Uterus (tissue), 4 donors: ENCODE measurements around the gene IER5. TPM values are rescaled to one million over a fixed set of nuclear protein-coding genes. Genes with fewer than 3 reads are reported as not detected.

Experiments used
- DNase-seq, 2 donors: peaks; one replicate each; pipeline ENCODE4 v3.0.0-alpha.2; 2019 to 2020
- H3K27ac ChIP-seq, 2 donors: fragments of 200-600 bp; sonication (generic); 1 replicate in 1 of 2; 2 replicates in 1 of 2; pipeline ENCODE4 v1.5.1; 2016 to 2018
- H3K27me3 ChIP-seq, 2 donors: fragments of 200-600 bp; sonication (generic); one replicate each; pipeline ENCODE4 v1.5.1; 2018 to 2019; ENCODE audit warnings: control low read depth in 1 of 2
- H3K36me3 ChIP-seq, 2 donors: fragments of 200-600 bp; sonication (generic); one replicate each; pipeline ENCODE4 v1.5.1; 2019; ENCODE audit warnings: control low read depth in 1 of 2
- H3K4me1 ChIP-seq, 2 donors: fragments of 200-600 bp; sonication (generic); one replicate each; pipeline ENCODE4 v1.5.1; 2018 to 2019; ENCODE audit warnings: control low read depth in 1 of 2
- H3K4me3 ChIP-seq, 2 donors: fragments of 200-600 bp; sonication (generic); 1 replicate in 1 of 2; 2 replicates in 1 of 2; pipeline ENCODE4 v1.5.1; 2018 to 2019; ENCODE audit warnings: mild to moderate bottlenecking in 1 of 2
- H3K9me3 ChIP-seq, 2 donors: fragments of 200-600 bp; sonication (generic); one replicate each; pipeline ENCODE4 v1.5.1; 2019; ENCODE audit warnings: control low read depth in 1 of 2
- CTCF ChIP-seq, 4 experiments: fragments of 200-600 bp in 2 of 4; fragments of 450-650 bp in 2 of 4; sonication (generic) in 2 of 4; IDR thresholded peaks; one replicate each; pipeline ENCODE4 v1.5.1; 2016 to 2019; ENCODE audit warnings: antibody characterized with exemption in 4 of 4, mild to moderate bottlenecking in 2 of 4, moderate library complexity in 1 of 4
- POLR2A ChIP-seq, 2 donors: fragments of 450-650 bp; IDR thresholded peaks; one replicate each; pipeline ENCODE4 v1.6.1; 2016; ENCODE audit warnings: antibody characterized with exemption in 2 of 2, mild to moderate bottlenecking in 1 of 2, moderate library complexity in 1 of 2
- intact Hi-C: fragments of 100-400 bp; cut with DNase I; formaldehyde crosslinking; loops from one replicate; pipeline ENCODE4 v1.15.1; 2023; ENCODE audit warnings: low total_unique reads
- total RNA-seq, 4 donors: library from RNA; depleted of rRNA in 3 of 4; stranded (reverse); fragments of >200 nt in 3 of 4; gene quantifications; one replicate each; pipeline versions ENCODE4 v1.1.0 to v1.2.4, GENCODE V29; 2014 to 2023
- donor health status: DM: yes; HTN: yes; CAD: no.

The IER5 gene
- total RNA-seq, 4 donors from 2014 or later: 19.4 to 34.8 (median 24.2) TPM

- Histone ChIP-seq H3K27me3 (no peaks in the 10 kb centered on the region), H3K36me3 (no peaks in the 10 kb centered on the region), H3K4me1 (peaks cover 0 to 3% of the 10 kb centered on the region in 2 donors), H3K27ac (peak overlapping the region; percentile 98 to 99), H3K4me3 (peak overlapping the region; percentile 74 to 94), H3K9me3 (no peaks in the 10 kb centered on the region)
- TF ChIP-seq CTCF (IDR thresholded peaks at IDR 0.05) (no peak), POLR2A (IDR thresholded peaks at IDR 0.05) (no peak)
- intact Hi-C loops: loop anchor here (2.0 kb wide), 1 partner anchor 54 kb away; no protein-coding TSS in a partner anchor
- peak in 1 of 2 donors; percentile 39 for DNase-seq
Observed at GRCh38 chr1:181089017-181089675, 646 bp downstream of the IER5 start.

GRCh38 chr1:181089676-181090544 is 1.4 kb downstream of the IER5 start:
- Histone ChIP-seq H3K9me3 (no peaks in the 10 kb centered on the region), H3K27ac (peak overlapping the region; percentile 98 to 99), H3K27me3 (no peaks in the 10 kb centered on the region), H3K4me1 (peaks cover 0 to 10% of the 10 kb centered on the region in 2 donors), H3K4me3 (peak overlapping the region; percentile 74 to 94), H3K36me3 (no peaks in the 10 kb centered on the region)
- peak; percentile 46 to 47 for TF ChIP-seq POLR2A (IDR thresholded peaks at IDR 0.05)
- TF ChIP-seq CTCF (IDR thresholded peaks at IDR 0.05): peak in 2 of 4 experiments; percentile 9 to 17
- intact Hi-C loops: loop anchor here (2.0 kb wide), 1 partner anchor 53 kb away; no protein-coding TSS in a partner anchor
- peak; percentile 78 to 84 for DNase-seq

GRCh38 chr1:181090641-181091126 is 2.2 kb downstream of the IER5 start:
- intact Hi-C loops: no loop called here
- Histone ChIP-seq H3K36me3 (no peaks in the 10 kb centered on the region), H3K9me3 (no peaks in the 10 kb centered on the region), H3K27ac (peak overlapping the region; percentile 98 to 99), H3K4me1 (peaks cover 0 to 12% of the 10 kb centered on the region in 2 donors), H3K4me3 (peak overlapping the region; percentile 74 to 94), H3K27me3 (no peaks in the 10 kb centered on the region)
- no peak for DNase-seq
- TF ChIP-seq POLR2A (IDR thresholded peaks at IDR 0.05): no peak

DNA sequence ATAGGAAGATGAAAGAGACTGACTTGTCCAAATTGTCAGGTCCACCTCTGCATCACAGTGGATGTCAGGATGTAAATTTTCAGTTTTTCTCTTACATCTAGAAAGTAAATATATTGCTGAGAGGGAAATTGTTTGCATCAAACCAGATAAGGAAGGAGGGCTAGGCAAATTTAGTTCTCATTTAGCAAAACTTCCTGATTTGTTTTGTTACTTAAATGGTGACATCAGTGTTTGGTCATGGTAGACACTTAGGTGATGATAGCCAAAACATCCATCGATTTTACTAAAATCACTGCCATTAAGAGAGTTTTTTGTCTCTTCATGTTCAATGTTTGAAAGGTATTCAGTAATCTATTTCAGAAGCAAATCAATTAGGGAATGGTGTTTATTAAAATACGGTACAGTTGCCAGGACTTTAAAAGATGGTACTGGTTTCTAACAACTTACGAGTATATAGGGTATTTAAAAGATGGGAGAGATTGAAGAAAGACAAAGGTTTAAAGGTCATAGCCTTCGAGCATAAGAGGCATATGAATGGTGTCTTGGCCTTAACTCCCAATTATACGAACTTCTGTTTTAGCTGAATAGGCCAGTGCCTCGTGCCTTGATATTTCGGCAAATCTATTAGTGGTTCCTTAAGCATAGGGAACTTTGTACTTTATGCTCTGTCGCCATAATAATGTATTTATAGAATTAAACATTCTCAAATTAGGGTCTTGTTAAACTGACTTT is 3.0 kb downstream of the IER5 start:
- no peaks in the 10 kb centered on the region for H3K27me3 ChIP-seq
- no peaks in the 10 kb centered on the region for H3K36me3 ChIP-seq
- peak overlapping the region; percentile 98 to 99 for H3K27ac ChIP-seq
- H3K4me3 ChIP-seq: peak overlapping the region; percentile 74 to 94
- H3K9me3 ChIP-seq: no peaks in the 10 kb centered on the region
- DNase-seq: no peak
- peaks cover 0 to 14% of the 10 kb centered on the region in 2 donors for H3K4me1 ChIP-seq
- intact Hi-C loops: no loop called here
- TF ChIP-seq CTCF (IDR thresholded peaks at IDR 0.05) (no peak), POLR2A (IDR thresholded peaks at IDR 0.05) (no peak)

- DNase-seq: no peak
- intact Hi-C loops: no loop called here
- Histone ChIP-seq H3K27me3 (no peaks in the 10 kb centered on the region), H3K36me3 (no peaks in the 10 kb centered on the region), H3K27ac (peak overlapping the region; percentile 98 to 99), H3K9me3 (no peaks in the 10 kb centered on the region), H3K4me3 (no peak overlapping the region), H3K4me1 (peaks cover 5 to 14% of the 10 kb centered on the region in 2 donors)
- TF ChIP-seq POLR2A (IDR thresholded peaks at IDR 0.05) (no peak), CTCF (IDR thresholded peaks at IDR 0.05) (no peak)
Observed at GRCh38 chr1:181092056-181092455, 3.6 kb downstream of the IER5 start.
